ENCODE results near the gene MYOG. TPM values are rescaled to one million over a fixed set of nuclear protein-coding genes. Genes with fewer than 3 reads are reported as not detected.

The MYOG gene
- total RNA-seq, 2 experiments from 2014 or later, result not detected

DNA sequence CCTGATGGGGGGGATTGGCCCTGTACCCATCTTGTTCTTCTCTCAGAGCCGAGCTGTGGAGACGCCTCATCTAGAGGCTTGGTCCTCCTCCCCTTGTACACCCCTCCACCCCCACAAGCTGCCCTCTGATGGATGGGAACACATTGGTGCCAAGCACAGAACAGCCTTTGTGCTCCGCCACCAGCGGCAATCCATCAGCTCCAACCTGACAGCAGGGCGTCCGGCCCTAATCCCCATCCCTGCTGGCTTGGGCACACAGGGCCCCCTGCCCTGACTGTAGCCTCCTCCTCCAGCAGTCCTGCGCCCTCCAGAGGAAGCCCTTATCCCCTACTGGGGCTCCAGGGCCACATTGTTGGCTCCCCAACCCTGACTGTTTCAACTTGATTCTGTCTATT is 3.8 kb upstream of the MYOG start:
- H3K27me3 Mint-ChIP-seq, result peaks cover 14% of the 10 kb centered on the region
- ATAC-seq (no peak), DNase-seq (no peak)
- TF ChIP-seq, protein P1, sequence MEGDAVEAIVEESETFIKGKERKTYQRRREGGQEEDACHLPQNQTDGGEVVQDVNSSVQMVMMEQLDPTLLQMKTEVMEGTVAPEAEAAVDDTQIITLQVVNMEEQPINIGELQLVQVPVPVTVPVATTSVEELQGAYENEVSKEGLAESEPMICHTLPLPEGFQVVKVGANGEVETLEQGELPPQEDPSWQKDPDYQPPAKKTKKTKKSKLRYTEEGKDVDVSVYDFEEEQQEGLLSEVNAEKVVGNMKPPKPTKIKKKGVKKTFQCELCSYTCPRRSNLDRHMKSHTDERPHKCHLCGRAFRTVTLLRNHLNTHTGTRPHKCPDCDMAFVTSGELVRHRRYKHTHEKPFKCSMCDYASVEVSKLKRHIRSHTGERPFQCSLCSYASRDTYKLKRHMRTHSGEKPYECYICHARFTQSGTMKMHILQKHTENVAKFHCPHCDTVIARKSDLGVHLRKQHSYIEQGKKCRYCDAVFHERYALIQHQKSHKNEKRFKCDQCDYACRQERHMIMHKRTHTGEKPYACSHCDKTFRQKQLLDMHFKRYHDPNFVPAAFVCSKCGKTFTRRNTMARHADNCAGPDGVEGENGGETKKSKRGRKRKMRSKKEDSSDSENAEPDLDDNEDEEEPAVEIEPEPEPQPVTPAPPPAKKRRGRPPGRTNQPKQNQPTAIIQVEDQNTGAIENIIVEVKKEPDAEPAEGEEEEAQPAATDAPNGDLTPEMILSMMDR (IDR thresholded peaks at IDR 0.05), result no peak
- CTCF ChIA-PET, result no interaction called here
- H3K4me1 Mint-ChIP-seq (ENCODE audit: low read depth), result no peaks in the 10 kb centered on the region
- intact Hi-C loops (cut with micrococcal nuclease), result no loop called here
- POLR2A ChIA-PET, result no interaction called here
- H3K4me3 Mint-ChIP-seq, result no peak overlapping the region
- no peak overlapping the region for H3K27ac Mint-ChIP-seq
- no peaks in the 10 kb centered on the region for H3K36me3 Mint-ChIP-seq (ENCODE audit: low read depth)
- H3K9me3 Mint-ChIP-seq, result peaks cover 5% of the 10 kb centered on the region

DNA sequence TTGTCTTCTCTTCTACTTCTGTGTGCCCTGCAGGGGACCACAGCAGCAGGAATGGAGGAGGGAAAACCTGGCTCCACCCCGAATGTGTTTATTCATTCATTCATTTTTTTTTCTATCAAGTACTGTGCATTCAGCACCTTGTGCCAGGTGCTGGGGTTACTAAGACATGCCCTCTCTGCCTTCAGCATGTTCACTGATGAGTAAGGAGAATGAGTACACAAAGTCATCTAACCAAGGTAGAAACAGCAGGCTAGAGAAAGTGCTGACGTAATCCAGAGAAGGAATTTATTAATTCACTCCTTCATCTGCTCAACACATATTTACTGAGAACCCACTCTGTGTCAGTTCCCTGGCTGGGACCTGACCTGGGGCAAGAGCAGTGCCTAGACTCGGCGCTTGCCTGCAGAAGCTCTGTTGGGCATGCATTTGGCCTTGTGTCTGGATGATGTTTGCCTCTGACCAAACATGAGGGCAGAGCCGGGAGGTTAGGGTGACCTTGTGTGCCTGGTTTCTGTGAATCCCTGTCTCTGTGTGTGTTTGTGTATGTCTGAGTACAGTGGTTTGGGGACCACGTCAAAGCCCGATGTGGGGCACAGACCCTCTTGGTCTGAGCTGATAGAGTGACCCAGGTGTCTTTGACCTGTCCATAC is 3.3 kb upstream of the MYOG start:
- Mint-ChIP-seq H3K9me3 (peaks cover 2% of the 10 kb centered on the region), H3K4me3 (no peak overlapping the region), H3K27me3 (peaks cover 14% of the 10 kb centered on the region), H3K4me1 (ENCODE audit: low read depth) (no peaks in the 10 kb centered on the region), H3K36me3 (ENCODE audit: low read depth) (no peaks in the 10 kb centered on the region), H3K27ac (no peak overlapping the region)
- DNase-seq (no peak), ATAC-seq (no peak)
- ChIA-PET CTCF (interaction anchor here (1.3 to 1.6 kb wide), 2 partner anchors 49 to 129 kb away, joined by 4 to 7 read pairs; no protein-coding TSS in a partner anchor), POLR2A (interaction anchor here (1.4 kb wide), 1 partner anchor 23 kb away, joined by 5 read pairs; no protein-coding TSS in a partner anchor)
- intact Hi-C loops (cut with micrococcal nuclease), result no loop called here
- TF ChIP-seq, protein P1 (IDR thresholded peaks at IDR 0.05), result no peak

DNA sequence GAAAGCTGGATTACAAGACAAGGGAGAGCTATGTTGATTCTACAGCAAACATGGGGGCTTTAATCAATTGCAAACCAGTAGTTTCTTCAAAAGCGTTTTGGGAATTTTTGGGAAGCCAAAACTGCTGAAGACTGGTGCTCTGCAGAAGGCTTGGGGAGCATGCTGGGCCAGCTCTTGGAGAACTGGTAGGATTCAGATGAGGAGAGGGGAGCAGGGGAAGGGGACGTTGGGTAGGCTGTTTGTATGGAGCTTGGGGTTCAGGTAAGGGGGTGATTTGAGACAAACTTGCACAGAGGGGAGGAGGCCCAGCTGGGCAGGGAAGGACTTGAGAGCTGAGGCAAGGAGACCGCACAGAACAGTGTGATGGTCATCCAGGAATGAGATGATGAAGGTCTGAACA is 2.6 kb upstream of the MYOG start:
- DNase-seq (no peak), ATAC-seq (no peak)
- Mint-ChIP-seq H3K4me3 (no peak overlapping the region), H3K27me3 (peaks cover 14% of the 10 kb centered on the region), H3K36me3 (ENCODE audit: low read depth) (no peaks in the 10 kb centered on the region), H3K27ac (no peak overlapping the region), H3K9me3 (no peaks in the 10 kb centered on the region), H3K4me1 (ENCODE audit: low read depth) (no peaks in the 10 kb centered on the region)
- TF ChIP-seq, protein P1 (IDR thresholded peaks at IDR 0.05), result no peak
- intact Hi-C loops (cut with micrococcal nuclease), result no loop called here
- ChIA-PET POLR2A (interaction anchor here (1.4 kb wide), 1 partner anchor 22 kb away, joined by 5 read pairs; no protein-coding TSS in a partner anchor), CTCF (interaction anchor here (1.3 to 1.6 kb wide), 2 partner anchors 49 to 129 kb away, joined by 4 to 7 read pairs; no protein-coding TSS in a partner anchor)

DNA sequence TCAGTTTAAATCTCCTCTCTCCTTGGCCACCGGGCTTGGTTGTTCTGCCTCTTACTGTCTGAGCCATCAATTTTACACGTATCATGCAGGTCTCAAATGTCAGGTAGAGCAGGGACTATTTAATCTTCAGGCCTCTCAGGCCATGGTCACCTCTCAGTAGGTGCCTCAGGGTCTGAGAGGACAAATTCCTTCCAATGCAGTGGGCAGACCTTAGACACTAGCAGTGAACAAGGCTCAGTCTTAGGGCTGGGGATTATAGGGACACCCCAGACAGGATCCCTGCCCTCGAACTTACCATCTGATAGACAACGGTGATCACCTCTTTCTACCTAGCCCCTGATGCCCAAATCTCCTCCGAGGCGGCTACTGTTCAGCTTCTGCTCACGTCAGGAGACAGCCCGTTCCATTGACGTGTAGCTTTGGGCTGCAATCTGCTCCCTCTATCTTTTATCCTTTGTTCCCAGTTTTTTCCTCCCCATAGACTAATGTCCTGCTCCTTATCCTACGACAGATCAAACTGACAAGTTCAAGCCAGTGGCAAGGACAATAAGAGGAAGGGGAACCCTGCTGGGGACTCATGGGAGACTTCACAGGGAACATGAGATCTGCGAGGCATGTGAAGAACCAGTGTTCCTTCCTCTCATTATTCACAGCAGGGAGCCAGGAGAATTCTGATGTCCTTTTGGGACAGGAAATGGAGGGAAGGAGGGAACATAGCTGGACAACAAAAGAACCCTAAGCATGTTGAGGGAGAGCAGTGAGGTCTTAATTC is 1.4 kb upstream of the MYOG start:
- DNase-seq, result no peak
- Mint-ChIP-seq H3K4me3 (no peak overlapping the region), H3K27me3 (peaks cover 11% of the 10 kb centered on the region), H3K9me3 (no peaks in the 10 kb centered on the region), H3K36me3 (ENCODE audit: low read depth) (no peaks in the 10 kb centered on the region), H3K4me1 (ENCODE audit: low read depth) (no peaks in the 10 kb centered on the region), H3K27ac (no peak overlapping the region)
- intact Hi-C loops (cut with micrococcal nuclease), result no loop called here
- no peak for ATAC-seq
- ChIA-PET POLR2A (no interaction called here), CTCF (interaction anchor here (1.6 kb wide), 1 partner anchor 47 kb away, joined by 7 read pairs; no protein-coding TSS in a partner anchor)
- TF ChIP-seq, protein P1 (IDR thresholded peaks at IDR 0.05), result no peak
